Neutrophil (primary cell): ENCODE data around the gene SSH2.

Experiments
- H3K27ac ChIP-seq: fragments of 200-600 bp; sonication (generic); 2 replicates; pipeline ENCODE4 v1.5.1; 2016; ENCODE audit warnings: mild to moderate bottlenecking, moderate library complexity
- H3K27me3 ChIP-seq: fragments of 200-600 bp; sonication (generic); 2 replicates; pipeline ENCODE4 v1.6.0; 2016; ENCODE audit warnings: mild to moderate bottlenecking
- H3K36me3 ChIP-seq: fragments of 200-600 bp; sonication (generic); 2 replicates; pipeline ENCODE4 v1.5.1; 2017
- H3K4me1 ChIP-seq, 2 experiments: fragments of 200-600 bp in 1 of 2; sonication (generic) in 1 of 2; 1 replicate in 1 of 2; 2 replicates in 1 of 2; pipeline versions ENCODE4 v1.5.1 to v1.6.1; 2013 to 2016; ENCODE audit warnings: low read depth in 1 of 2, low read length in 1 of 2, mild to moderate bottlenecking in 1 of 2, moderate library complexity in 1 of 2; ENCODE audit not compliant: control insufficient read depth in 1 of 2, insufficient read depth in 1 of 2
- H3K4me3 ChIP-seq, 2 experiments: fragments of 200-600 bp in 1 of 2; sonication (generic) in 1 of 2; 1 replicate in 1 of 2; 2 replicates in 1 of 2; pipeline ENCODE4 v1.5.1; 2013 to 2016; ENCODE audit warnings: low read depth in 1 of 2, low read length in 1 of 2, mild to moderate bottlenecking in 1 of 2, moderate library complexity in 1 of 2
- H3K9me3 ChIP-seq: fragments of 200-600 bp; sonication (generic); 2 replicates; pipeline ENCODE4 v1.5.1; 2016
- TF ChIP-seq, protein P1 (sequence below): fragments of 200-600 bp; sonication (generic); IDR thresholded peaks from 2 replicates; pipeline ENCODE4 v1.5.1; 2016; ENCODE audit warnings: antibody characterized with exemption

Gene SSH2

GRCh38 chr17:29705386-29705785, 224.6 kb downstream of the SSH2 start:
- TF ChIP-seq, protein P1, sequence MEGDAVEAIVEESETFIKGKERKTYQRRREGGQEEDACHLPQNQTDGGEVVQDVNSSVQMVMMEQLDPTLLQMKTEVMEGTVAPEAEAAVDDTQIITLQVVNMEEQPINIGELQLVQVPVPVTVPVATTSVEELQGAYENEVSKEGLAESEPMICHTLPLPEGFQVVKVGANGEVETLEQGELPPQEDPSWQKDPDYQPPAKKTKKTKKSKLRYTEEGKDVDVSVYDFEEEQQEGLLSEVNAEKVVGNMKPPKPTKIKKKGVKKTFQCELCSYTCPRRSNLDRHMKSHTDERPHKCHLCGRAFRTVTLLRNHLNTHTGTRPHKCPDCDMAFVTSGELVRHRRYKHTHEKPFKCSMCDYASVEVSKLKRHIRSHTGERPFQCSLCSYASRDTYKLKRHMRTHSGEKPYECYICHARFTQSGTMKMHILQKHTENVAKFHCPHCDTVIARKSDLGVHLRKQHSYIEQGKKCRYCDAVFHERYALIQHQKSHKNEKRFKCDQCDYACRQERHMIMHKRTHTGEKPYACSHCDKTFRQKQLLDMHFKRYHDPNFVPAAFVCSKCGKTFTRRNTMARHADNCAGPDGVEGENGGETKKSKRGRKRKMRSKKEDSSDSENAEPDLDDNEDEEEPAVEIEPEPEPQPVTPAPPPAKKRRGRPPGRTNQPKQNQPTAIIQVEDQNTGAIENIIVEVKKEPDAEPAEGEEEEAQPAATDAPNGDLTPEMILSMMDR: no peak
- peak overlapping the region; percentile 100 for H3K27ac ChIP-seq
- no peaks in the 10 kb centered on the region for H3K9me3 ChIP-seq
- H3K4me1 ChIP-seq: peaks cover 73 to 75% of the 10 kb centered on the region in 2 experiments
- peaks cover 36% of the 10 kb centered on the region for H3K36me3 ChIP-seq
- no peaks in the 10 kb centered on the region for H3K27me3 ChIP-seq
- H3K4me3 ChIP-seq: peak overlapping the region; percentile 48 to 57

DNA sequence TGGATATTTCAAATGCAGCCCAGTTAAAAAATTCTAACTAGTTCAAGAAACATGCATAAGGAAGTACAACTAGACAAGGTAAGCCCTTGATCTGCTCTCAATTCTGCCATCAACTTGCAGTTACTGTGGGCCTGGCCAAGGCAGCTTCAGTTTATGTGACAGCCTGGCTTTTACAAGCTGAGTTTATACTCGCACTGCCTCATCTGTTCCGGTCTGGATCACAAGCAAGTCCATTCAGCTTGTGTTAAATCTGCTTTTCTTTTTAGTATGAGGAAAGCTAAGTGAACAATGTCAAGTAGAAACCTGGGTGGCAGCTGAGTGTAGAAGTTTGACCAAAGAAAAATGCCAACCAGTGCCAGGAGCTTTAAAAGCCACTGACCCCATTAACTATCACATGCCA, 230.7 kb downstream of the SSH2 start:
- Histone ChIP-seq H3K9me3 (no peaks in the 10 kb centered on the region), H3K27ac (peak overlapping the region; percentile 80), H3K36me3 (peaks cover 91% of the 10 kb centered on the region), H3K4me3 (no peak overlapping the region), H3K4me1 (peaks cover 41% of the 10 kb centered on the region in 2 experiments), H3K27me3 (no peaks in the 10 kb centered on the region)
- TF ChIP-seq, protein P1: no peak

GRCh38 chr17:29698837-29699236, 231.2 kb downstream of the SSH2 start:
- Histone ChIP-seq H3K27ac (peak overlapping the region; percentile 80), H3K4me1 (peaks cover 36 to 38% of the 10 kb centered on the region in 2 experiments), H3K27me3 (no peaks in the 10 kb centered on the region), H3K9me3 (no peaks in the 10 kb centered on the region), H3K36me3 (peaks cover 91% of the 10 kb centered on the region), H3K4me3 (no peak overlapping the region)
- TF ChIP-seq, protein P1: no peak

GRCh38 chr17:29698019-29698777, 231.8 kb downstream of the SSH2 start:
- TF ChIP-seq, protein P1: no peak
- Histone ChIP-seq H3K36me3 (peaks cover 93% of the 10 kb centered on the region), H3K27ac (peak overlapping the region; percentile 80)

DNA sequence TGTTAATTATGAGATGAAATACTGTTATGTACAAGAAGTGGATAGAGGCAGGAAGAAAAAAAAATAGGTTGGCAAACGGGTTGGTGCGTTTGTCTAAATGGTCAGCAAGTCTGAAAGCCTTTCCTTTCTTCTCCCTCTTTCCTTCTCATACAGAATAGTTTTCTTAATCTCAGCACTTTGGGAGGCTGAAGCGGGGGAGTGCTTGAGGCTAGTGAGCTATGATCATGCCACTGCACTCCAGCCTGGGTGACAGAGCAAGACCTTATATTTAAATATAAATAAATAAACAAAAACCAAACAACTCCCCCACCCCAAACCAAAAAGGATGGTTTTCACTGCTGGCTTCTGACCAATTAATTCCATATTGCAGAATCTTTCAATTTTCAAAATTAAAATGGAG, 232.7 kb downstream of the SSH2 start:
- peak overlapping the region; percentile 80 for H3K27ac ChIP-seq
- peaks cover 95% of the 10 kb centered on the region for H3K36me3 ChIP-seq
- no peak overlapping the region for H3K4me3 ChIP-seq
- H3K4me1 ChIP-seq: peaks cover 34 to 35% of the 10 kb centered on the region in 2 experiments
- H3K27me3 ChIP-seq: no peaks in the 10 kb centered on the region
- TF ChIP-seq, protein P1: no peak
- no peaks in the 10 kb centered on the region for H3K9me3 ChIP-seq

More at GRCh38 chr17:29698019-29698777, 231.8 kb downstream of the SSH2 start:
- Histone ChIP-seq H3K4me1 (peaks cover 33 to 36% of the 10 kb centered on the region in 2 experiments), H3K9me3 (no peaks in the 10 kb centered on the region), H3K27me3 (no peaks in the 10 kb centered on the region), H3K4me3 (no peak overlapping the region)
